HG03139 (cell line): ENCODE data around the gene WDFY4.

Source experiments
- ATAC-seq: cut with Tn5 transposase; IDR thresholded peaks from one replicate; pipeline ENCODE4 v1.9.1; 2021; ENCODE audit not compliant: unreplicated experiment

The WDFY4 gene

GRCh38 chr10:48957361-48958151 is 272.9 kb downstream of the WDFY4 start:
- ATAC-seq: no peak

- no peak for ATAC-seq
Observed at GRCh38 chr10:48958598-48959190, 274.0 kb downstream of the WDFY4 start.

- no peak for ATAC-seq
Observed at GRCh38 chr10:48964038-48964437, 279.4 kb downstream of the WDFY4 start.

GRCh38 chr10:48965460-48965859 is 280.8 kb downstream of the WDFY4 start:
- no peak for ATAC-seq

DNA sequence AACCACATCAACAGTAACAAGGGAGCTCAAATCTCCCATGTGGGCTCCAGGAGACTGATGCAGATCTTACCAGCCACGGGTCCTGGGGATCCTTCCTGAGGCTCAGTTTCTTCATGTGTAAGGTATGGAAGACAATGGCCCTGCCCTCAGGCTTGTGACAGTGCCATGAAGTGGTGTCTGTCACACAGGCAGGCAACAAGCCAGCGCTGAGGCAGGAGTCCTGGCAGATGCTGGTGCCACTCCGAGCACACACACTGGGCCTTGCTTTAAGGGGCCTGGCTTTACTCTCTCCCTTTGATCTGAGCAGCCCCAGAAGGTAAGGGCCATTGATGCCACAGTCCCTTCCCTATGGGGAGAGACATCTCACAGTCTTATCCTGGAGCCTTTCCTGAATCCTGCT is 283.4 kb downstream of the WDFY4 start:
- ATAC-seq: no peak

DNA sequence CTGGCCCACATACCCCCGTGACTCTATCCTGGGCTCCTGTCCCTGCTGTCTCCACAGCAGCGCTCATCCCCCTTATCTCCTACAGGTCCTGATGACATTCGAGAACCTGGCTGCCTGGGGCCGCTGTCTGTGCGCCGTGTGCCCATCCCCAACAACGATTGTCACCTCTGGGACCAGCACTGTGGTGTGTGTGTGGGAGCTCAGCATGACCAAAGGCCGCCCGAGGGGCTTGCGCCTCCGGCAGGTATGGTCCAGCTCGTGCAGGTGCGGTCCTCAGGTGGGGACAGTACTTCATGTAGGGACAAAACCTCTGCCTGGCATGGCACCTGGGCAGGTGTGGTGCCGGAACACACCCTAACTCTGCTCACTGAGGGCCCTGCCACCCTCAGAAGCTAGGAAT is 285.4 kb downstream of the WDFY4 start:
- no peak for ATAC-seq

DNA sequence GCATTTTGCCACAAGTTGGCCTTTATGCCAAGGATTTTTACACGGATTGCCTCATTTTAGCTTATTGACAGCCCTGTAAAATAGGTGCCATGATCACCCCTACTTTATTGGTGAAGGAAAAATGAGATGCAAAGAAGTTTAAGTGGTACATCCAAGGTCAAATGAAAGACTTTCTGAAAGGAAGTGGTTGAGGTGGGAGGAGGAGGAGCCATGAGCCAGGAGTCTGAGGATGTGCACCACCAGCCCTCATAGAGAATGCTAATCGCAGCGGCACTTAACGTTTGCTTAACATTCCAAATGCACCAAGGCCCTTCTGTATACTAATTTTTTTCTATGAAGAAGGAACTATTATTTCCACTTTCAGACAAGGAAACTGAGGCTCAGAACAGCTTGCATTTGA is 286.0 kb downstream of the WDFY4 start:
- no peak for ATAC-seq

DNA sequence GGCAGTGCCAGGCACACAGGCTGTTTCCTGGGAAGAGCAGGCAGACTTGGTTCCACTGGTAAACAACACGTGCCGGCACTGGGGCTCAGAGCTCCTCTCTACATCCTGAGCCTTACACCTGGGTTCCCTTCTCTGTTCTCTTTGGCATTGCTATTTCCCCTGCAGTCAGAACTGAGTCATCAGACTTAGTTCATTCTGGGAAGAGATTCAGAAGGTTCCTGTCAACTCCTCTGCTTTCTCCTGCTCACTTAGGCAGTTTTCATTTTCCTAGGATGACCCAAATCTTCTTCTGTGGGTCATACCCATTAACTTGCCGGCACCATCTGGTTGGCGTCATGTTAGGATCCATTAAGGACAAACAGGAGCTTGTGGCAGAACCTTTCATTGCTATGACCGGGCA is 288.4 kb downstream of the WDFY4 start:
- ATAC-seq: no peak

DNA sequence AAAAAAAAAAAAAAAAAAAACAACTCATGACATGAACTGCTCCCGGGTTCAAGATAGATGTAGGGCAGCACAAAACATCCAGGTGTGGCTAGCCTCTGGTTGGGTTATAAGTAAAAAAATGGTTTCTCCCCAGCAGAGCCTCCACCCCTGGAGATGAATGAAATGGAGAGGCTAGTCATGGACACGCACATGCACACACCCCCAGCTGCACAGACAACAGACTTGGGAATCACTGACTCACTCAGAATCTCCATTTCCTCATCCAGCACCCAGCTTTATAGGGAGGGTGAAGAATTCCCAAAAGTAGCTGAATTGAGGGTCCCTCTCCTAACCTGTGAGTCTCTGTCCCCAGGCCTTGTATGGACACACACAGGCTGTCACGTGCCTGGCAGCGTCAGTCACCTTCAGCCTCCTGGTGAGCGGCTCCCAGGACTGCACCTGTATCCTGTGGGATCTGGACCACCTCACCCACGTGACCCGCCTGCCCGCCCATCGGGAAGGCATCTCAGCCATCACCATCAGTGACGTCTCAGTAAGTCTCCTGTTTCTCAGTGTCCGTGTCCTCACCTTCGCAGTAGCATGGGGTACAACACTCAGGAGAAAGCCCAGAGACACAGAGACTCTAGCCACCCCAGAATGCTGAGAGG is 290.0 kb downstream of the WDFY4 start:
- ATAC-seq: no peak

DNA sequence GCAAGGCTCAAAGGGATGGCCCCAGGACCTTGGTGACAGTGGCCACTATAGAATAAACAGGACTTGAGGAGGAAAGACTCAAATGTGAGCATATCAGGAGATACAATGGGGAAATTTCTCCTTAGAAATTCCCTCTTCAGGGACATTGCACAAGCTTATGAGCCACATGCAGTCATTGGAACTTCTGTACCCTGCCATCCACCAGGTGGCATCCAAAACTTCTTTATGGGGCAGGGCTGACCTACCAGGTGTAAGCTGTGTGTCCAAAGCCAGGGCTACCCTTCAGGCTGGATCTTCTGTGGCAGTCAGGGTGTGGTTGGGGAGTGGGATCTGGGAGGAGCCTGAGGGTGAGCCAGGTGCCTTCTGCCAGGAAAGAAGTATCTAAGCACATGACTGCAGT is 291.5 kb downstream of the WDFY4 start:
- ATAC-seq: no peak

DNA sequence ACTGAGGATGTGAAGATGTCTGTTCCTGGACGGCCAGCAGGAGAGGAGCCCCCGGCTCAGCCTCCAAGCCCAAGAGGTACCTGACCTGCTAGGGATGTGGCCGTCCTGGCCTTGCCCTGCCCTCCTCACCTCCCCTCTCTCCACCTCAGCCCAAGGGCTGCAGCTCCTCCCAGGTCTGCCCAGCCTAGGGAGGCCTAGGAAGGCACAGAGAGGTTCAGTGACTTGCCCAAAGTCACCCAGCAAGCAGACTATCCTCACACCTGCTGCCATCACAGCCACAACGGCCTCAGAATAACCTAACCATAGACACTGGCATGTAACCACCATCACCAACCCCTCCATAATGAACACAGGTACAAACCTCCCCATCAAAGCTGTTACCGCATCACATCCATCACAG is 293.6 kb downstream of the WDFY4 start:
- no peak for ATAC-seq

DNA sequence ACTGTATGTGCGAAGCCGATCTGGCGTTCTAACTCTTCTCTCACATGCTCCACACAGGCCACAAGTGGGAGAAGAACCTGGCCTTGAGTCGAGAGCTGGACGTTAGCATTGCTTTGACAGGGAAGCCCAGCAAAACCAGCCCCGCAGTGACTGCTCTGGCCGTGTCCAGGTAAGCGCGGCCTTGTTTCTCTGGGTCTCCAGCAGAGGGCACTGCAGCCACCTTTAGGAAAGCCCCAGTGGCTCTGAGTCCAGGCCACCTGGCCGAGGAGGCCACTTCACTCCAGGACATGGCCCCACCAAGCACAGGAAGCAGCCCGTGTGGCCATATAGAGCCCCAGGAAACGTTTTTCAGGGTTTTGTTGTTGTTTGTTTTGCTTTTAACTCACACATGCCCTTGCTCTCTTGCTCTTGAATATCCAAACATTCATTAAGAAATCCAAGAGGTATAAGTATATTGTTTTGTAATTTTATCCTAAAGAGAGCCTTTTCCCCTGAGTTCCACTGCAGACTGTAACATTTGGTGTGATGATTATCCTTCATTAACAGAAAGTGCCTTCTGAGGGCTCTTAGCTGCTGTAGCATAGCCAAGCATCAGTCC is 296.7 kb downstream of the WDFY4 start:
- ATAC-seq: no peak

- ATAC-seq: no peak
Observed at GRCh38 chr10:48982584-48982983, 297.9 kb downstream of the WDFY4 start.

DNA sequence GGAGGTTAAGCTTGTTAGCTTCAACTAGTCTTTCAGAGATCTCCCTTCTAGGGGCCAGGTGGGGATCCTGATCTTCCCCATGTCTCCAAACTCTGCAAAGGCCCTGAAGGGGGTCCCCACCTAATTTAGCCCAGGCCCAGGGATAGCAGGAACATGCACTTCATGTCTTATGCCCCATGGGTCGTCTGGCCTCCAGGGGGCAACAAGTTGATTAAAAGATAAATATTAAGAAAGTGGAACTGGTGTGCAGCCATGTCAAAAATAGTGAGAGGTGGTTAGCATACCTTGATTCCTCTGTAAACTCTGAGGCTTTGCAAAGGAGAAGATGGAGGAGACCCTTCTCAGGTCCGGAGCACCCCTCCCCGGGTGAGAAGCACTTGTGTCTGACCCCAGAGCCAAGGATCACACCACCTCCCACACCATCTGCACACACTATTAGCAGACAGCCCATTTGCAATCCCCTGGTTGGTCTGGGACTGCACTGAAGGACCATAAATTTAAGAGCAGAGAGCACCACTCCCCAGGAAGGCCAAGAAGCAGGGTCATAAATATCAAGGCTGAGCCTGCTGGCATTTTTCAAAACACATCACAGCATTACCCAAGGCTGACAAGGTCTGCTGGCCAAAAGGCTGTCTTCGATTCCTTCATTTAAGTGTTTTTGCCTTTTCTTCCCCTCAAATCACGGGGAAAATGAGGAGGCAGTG is 299.1 kb downstream of the WDFY4 start:
- no peak for ATAC-seq

DNA sequence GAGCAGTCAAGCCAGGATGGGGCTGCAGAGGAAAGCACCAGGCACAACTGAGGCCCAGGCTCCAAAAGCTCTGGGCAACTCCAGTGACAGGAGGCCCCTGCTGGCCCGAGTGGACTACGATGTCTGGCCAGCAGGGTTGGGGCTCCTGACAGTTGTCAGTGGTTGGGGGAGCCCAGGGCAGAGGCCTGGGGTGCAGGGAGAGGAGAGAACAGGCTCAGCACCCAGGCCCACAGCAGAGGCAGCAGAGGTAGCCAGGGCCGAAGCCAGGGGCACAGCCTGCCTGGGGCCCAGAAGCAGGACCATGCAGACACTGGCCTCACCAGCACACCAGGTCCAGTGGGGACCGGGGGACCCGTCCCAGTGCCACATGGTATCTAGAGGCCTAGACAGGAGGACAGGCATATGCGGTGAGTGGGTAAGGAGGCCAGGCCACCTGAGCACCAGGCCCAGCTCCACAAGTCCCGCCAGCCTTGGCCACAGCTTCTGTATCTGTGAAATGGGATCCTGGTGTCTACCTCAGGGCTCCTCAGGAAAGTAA is 301.0 kb downstream of the WDFY4 start:
- no peak for ATAC-seq

GRCh38 chr10:48990226-48990625 is 305.6 kb downstream of the WDFY4 start:
- ATAC-seq: no peak

DNA sequence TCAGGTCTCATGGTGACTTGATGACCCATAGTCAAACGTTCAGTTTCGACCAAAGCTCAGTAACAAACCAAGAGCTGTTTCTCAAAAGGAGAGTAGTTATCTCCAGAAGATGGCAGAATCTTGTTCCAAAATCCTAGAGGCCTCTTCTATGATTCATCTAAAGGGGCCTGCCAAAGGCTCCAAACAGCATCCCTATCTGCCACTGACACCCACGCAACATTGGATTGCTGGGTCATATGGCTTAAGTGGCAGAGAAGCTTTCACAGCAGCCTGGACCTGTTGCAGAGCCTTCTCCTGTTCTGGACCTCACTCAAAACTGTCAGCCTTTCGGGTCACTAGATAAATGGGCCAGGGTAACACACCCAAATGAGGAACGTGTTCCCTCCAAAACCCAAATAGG is 309.0 kb downstream of the WDFY4 start:
- ATAC-seq: no peak

- ATAC-seq: no peak
Observed at GRCh38 chr10:48996329-48996728, 311.7 kb downstream of the WDFY4 start.

GRCh38 chr10:48999346-48999745 is 314.7 kb downstream of the WDFY4 start:
- ATAC-seq: no peak

GRCh38 chr10:49000437-49001398 is 316.0 kb downstream of the WDFY4 start:
- ATAC-seq: no peak
